ENCODE results near the gene RGMB.
"Not testable (repeated sequence)": the region's sequence is repeated elsewhere in the genome, so short reads cannot be mapped to it uniquely, and the experiment has no call there.

DNA sequence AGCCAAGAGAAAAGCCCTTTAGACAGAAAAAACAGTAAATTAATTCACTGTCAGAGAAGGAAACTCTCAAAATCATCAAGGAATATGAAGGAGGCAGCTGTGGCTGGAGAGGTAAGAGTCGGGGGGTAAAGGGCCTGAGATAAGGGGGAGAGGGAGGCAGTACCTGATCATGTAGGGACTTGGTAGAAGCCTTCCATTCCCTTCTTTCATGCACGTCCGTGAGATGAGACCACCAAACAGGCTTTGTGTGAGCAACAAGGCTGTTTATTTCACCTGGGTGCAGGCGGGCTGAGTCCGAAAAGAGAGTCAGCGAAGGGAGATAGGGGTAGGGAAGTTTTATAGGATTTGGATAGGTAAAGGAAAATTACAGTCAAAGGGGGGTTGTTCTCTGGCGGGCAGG lies 21.1 kb upstream of the RGMB start:
- TF ChIP-seq, protein P1, sequence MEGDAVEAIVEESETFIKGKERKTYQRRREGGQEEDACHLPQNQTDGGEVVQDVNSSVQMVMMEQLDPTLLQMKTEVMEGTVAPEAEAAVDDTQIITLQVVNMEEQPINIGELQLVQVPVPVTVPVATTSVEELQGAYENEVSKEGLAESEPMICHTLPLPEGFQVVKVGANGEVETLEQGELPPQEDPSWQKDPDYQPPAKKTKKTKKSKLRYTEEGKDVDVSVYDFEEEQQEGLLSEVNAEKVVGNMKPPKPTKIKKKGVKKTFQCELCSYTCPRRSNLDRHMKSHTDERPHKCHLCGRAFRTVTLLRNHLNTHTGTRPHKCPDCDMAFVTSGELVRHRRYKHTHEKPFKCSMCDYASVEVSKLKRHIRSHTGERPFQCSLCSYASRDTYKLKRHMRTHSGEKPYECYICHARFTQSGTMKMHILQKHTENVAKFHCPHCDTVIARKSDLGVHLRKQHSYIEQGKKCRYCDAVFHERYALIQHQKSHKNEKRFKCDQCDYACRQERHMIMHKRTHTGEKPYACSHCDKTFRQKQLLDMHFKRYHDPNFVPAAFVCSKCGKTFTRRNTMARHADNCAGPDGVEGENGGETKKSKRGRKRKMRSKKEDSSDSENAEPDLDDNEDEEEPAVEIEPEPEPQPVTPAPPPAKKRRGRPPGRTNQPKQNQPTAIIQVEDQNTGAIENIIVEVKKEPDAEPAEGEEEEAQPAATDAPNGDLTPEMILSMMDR (IDR thresholded peaks at IDR 0.05; ENCODE audit: low read length), result not testable (repeated sequence)
- not testable (repeated sequence) for TF ChIP-seq EZH2 (IDR thresholded peaks at IDR 0.05; ENCODE audit: borderline replicate concordance, low read length)
